HG03045 (cell line): ENCODE data around the gene SLC39A12.

Experiments used
- ATAC-seq: cut with Tn5 transposase; IDR thresholded peaks from one replicate; pipeline ENCODE4 v1.9.1; 2021; ENCODE audit warnings: mild to moderate bottlenecking, moderate library complexity; ENCODE audit not compliant: unreplicated experiment

The SLC39A12 gene

GRCh38 chr10:18043148-18044006, 91.7 kb downstream of the SLC39A12 start:
- ATAC-seq: no peak

- ATAC-seq: no peak
These were observed 93.4 kb downstream of the SLC39A12 start for GRCh38 chr10:18044976-18045720.

GRCh38 chr10:18056583-18056982, 104.9 kb downstream of the SLC39A12 start:
- ATAC-seq: no peak

- ATAC-seq: no peak
These were observed 108.3 kb downstream of the SLC39A12 start for GRCh38 chr10:18059826-18060559.

- ATAC-seq: no peak
These were observed 115.2 kb downstream of the SLC39A12 start for GRCh38 chr10:18066947-18067346.

- ATAC-seq: no peak
These were observed 116.7 kb downstream of the SLC39A12 start for GRCh38 chr10:18068401-18068800.

GRCh38 chr10:18071591-18071990, 119.9 kb downstream of the SLC39A12 start:
- no peak for ATAC-seq

- ATAC-seq: no peak
These were observed 121.6 kb downstream of the SLC39A12 start for GRCh38 chr10:18073314-18073713.

GRCh38 chr10:18075881-18076280, 124.2 kb downstream of the SLC39A12 start:
- no peak for ATAC-seq

- no peak for ATAC-seq
These were observed 128.1 kb downstream of the SLC39A12 start for GRCh38 chr10:18079665-18080295.

- ATAC-seq: no peak
These were observed 130.7 kb downstream of the SLC39A12 start for GRCh38 chr10:18082381-18082780.

- ATAC-seq: no peak
These were observed 134.1 kb downstream of the SLC39A12 start for GRCh38 chr10:18085855-18086254.

GRCh38 chr10:18086746-18087145, 135.0 kb downstream of the SLC39A12 start:
- ATAC-seq: no peak

- ATAC-seq: no peak
These were observed 135.6 kb downstream of the SLC39A12 start for GRCh38 chr10:18087355-18087754.
